HCT116 (cell line): ENCODE results near the gene OCA2. TPM values are rescaled to one million over a fixed set of nuclear protein-coding genes. Genes with fewer than 3 reads are reported as not detected.

Experiments used
- ATAC-seq: fragments of 200-7000 bp; cut with Tn5 transposase; 2 replicates; pipeline ENCODE4 v1.9.1; 2020; ENCODE audit warnings: mild to moderate bottlenecking, moderate library complexity
- BruUV-seq: library from RNA; stranded (reverse); fragments of 400-500 nt; replicated peaks from 2 replicates; lab custom pipeline; 2021; lab: Mats Ljungman, UMichigan
- CTCF ChIA-PET: fragments of 300-600 bp; sonication (Branson Sonifier 250); formaldehyde crosslinking; loops from one replicate; lab custom pipeline; 2021; ENCODE audit warnings: antibody characterized with exemption; lab: Charles Lee
- POLR2A ChIA-PET: fragments of 300-600, 350-600 bp; sonication (Branson Sonifier 250); formaldehyde crosslinking; loops from one replicate; lab custom pipeline; 2021; ENCODE audit warnings: antibody characterized with exemption; lab: Charles Lee
- RAD21 ChIA-PET, 2 experiments: fragments of 300-600 bp; sonication (Branson Sonifier 250); formaldehyde crosslinking; loops; one replicate each; lab custom pipeline; 2023; ENCODE audit warnings: low total read pairs in 2 of 2; ENCODE audit not compliant: uncharacterized antibody in 2 of 2, unreplicated experiment in 2 of 2, low non-redundant PET in 1 of 2; lab: Charles Lee
- DNase-seq: peaks from one replicate; pipeline ENCODE4 v3.0.0-alpha.2; 2010; ENCODE audit warnings: low read depth, low spot score
- H2AFZ ChIP-seq: fragments of 200-600 bp; shearing (Covaris generic), sonication (generic); 2 replicates; pipeline ENCODE4 v1.6.1; 2017; ENCODE audit warnings: low read depth, mixed run types, mixed read lengths, antibody characterized with exemption, low read length; ENCODE audit not compliant: poor library complexity, severe bottlenecking
- H3K27ac ChIP-seq: 2 replicates; pipeline ENCODE4 v1.5.1; 2012; ENCODE audit warnings: low read depth, low read length
- H3K27me3 ChIP-seq: fragments of 200-600 bp; sonication (generic); 2 replicates; pipeline ENCODE4 v1.6.1; 2016; ENCODE audit warnings: mixed run types, low read length, mixed read lengths; ENCODE audit not compliant: insufficient read depth
- H3K36me3 ChIP-seq, 2 experiments: fragments of 200-500 bp in 1 of 2; fragments of 200-600 bp in 1 of 2; sonication (Bioruptor generic) in 1 of 2; sonication (generic) in 1 of 2; 2 replicates each; pipeline versions ENCODE4 v1.5.1 to v1.6.1; 2014 to 2016; ENCODE audit warnings: low read length in 2 of 2, inconsistent platforms in 1 of 2, mixed read lengths in 1 of 2, mixed run types in 1 of 2; ENCODE audit not compliant: insufficient read depth in 2 of 2, control insufficient read depth in 1 of 2
- H3K4me1 ChIP-seq, 2 experiments: fragments of 200-600 bp in 1 of 2; sonication (generic) in 1 of 2; 2 replicates each; pipeline versions ENCODE4 v1.5.1 to v1.6.1; 2012 to 2017; ENCODE audit warnings: low read length in 2 of 2, inconsistent platforms in 1 of 2, mild to moderate bottlenecking in 1 of 2, mixed read lengths in 1 of 2, mixed run types in 1 of 2, moderate library complexity in 1 of 2; ENCODE audit not compliant: insufficient read depth in 2 of 2, control insufficient read depth in 1 of 2
- H3K4me2 ChIP-seq: fragments of 200-600 bp; sonication (generic); 2 replicates; pipeline ENCODE4 v1.6.1; 2017; ENCODE audit warnings: mixed run types, low read length, mixed read lengths
- H3K4me3 ChIP-seq, 2 experiments: fragments of 200-600 bp in 1 of 2; sonication (generic) in 1 of 2; replicated peaks in 1 of 2; 2 replicates each; pipeline ENCODE4 v1.5.1; 2011 to 2016; ENCODE audit warnings: low read length in 2 of 2, control low read depth in 1 of 2, low read depth in 1 of 2, mild to moderate bottlenecking in 1 of 2, mixed read lengths in 1 of 2, mixed run types in 1 of 2
- H3K79me2 ChIP-seq: fragments of 200-600 bp; sonication (generic); 2 replicates; pipeline ENCODE4 v1.6.1; 2017; ENCODE audit warnings: mild to moderate bottlenecking, mixed run types, low read length, moderate library complexity, mixed read lengths; ENCODE audit not compliant: insufficient read depth
- H3K9ac ChIP-seq: fragments of 200-600 bp; sonication (generic); 2 replicates; pipeline ENCODE4 v1.6.1; 2016; ENCODE audit warnings: low read length, mixed read lengths
- H3K9me2 ChIP-seq: fragments of 200-600 bp; sonication (generic), shearing (Covaris generic); 2 replicates; pipeline ENCODE4 v1.6.1; 2017; ENCODE audit warnings: mixed run types, mild to moderate bottlenecking, moderate library complexity; ENCODE audit not compliant: insufficient read depth
- H3K9me3 ChIP-seq, 2 experiments: fragments of 200-500 bp in 1 of 2; fragments of 200-600 bp in 1 of 2; sonication (Bioruptor generic) in 1 of 2; sonication (generic) in 1 of 2; 2 replicates each; pipeline ENCODE4 v1.6.1; 2014 to 2017; ENCODE audit warnings: low read length in 2 of 2, mixed read lengths in 2 of 2, inconsistent platforms in 1 of 2, low read depth in 1 of 2, mild to moderate bottlenecking in 1 of 2, mixed run types in 1 of 2, moderate library complexity in 1 of 2; ENCODE audit not compliant: control insufficient read depth in 1 of 2, insufficient read depth in 1 of 2
- H4K20me1 ChIP-seq: fragments of 200-600 bp; sonication (generic), shearing (Covaris generic); 2 replicates; pipeline ENCODE4 v1.6.1; 2017; ENCODE audit warnings: mixed run types, mild to moderate bottlenecking, moderate library complexity; ENCODE audit not compliant: insufficient read depth
- CBX3 ChIP-seq: IDR thresholded peaks from 2 replicates; pipeline ENCODE4 v1.6.1; 2012; ENCODE audit warnings: low read depth
- EGR1 ChIP-seq: IDR thresholded peaks from 2 replicates; pipeline ENCODE4 v1.6.1; 2012; ENCODE audit warnings: low read depth
- ELF1 ChIP-seq: IDR thresholded peaks from 2 replicates; pipeline ENCODE4 v1.6.1; 2012; ENCODE audit warnings: low read depth, borderline replicate concordance
- EZH2 ChIP-seq: fragments of 200-600 bp; sonication (generic); IDR thresholded peaks from 2 replicates; pipeline ENCODE4 v1.6.1; 2017; ENCODE audit warnings: antibody characterized with exemption, mixed run types
- EZH2phosphoT487 ChIP-seq: fragments of 200-600 bp; IDR thresholded peaks from 2 replicates; pipeline ENCODE4 v1.6.1; 2018; ENCODE audit warnings: antibody characterized with exemption, borderline replicate concordance
- JUND ChIP-seq: IDR thresholded peaks from 2 replicates; pipeline ENCODE4 v1.6.1; 2012
- POLR2A ChIP-seq: IDR thresholded peaks from 2 replicates; pipeline ENCODE4 v1.7.0; 2011; ENCODE audit warnings: borderline replicate concordance; ENCODE audit not compliant: insufficient read depth, insufficient read length; ENCODE audit errors: extremely low read depth
- POLR2AphosphoS5 ChIP-seq: IDR thresholded peaks from 2 replicates; pipeline ENCODE4 v1.6.1; 2011; ENCODE audit warnings: mild to moderate bottlenecking, low read depth, low read length, moderate library complexity
- SRF ChIP-seq: IDR thresholded peaks from 2 replicates; pipeline ENCODE4 v1.6.1; 2012; ENCODE audit warnings: low read depth
- TCF7L2 ChIP-seq: IDR thresholded peaks from 2 replicates; pipeline ENCODE4 v1.7.0; 2011; ENCODE audit warnings: borderline replicate concordance, inconsistent platforms; ENCODE audit not compliant: insufficient read depth, insufficient read length; ENCODE audit errors: extremely low read depth
- YY1 ChIP-seq: IDR thresholded peaks from 2 replicates; pipeline ENCODE4 v1.6.1; 2011; ENCODE audit warnings: low read length, low read depth, moderate library complexity, mild to moderate bottlenecking; ENCODE audit not compliant: insufficient replicate concordance; ENCODE audit errors: extremely low read depth
- ZFX ChIP-seq: fragments of 450-650 bp; IDR thresholded peaks from 2 replicates; pipeline ENCODE4 v1.6.1; 2017
- ZNF274 ChIP-seq: fragments of 200-500 bp; sonication (Bioruptor generic); IDR thresholded peaks from 2 replicates; pipeline ENCODE4 v1.6.1; 2014; ENCODE audit warnings: mild to moderate bottlenecking, low read depth, low read length, inconsistent platforms
- intact Hi-C: fragments of 100-400 bp; cut with micrococcal nuclease; formaldehyde crosslinking; loops from 2 replicates; pipeline ENCODE4 v1.10.0; 2022
- total RNA-seq: library from RNA; stranded (reverse); gene quantifications from one replicate; pipeline ENCODE4 v1.2.1, GENCODE V29; 2021; ENCODE audit not compliant: unreplicated experiment
- TF ChIP-seq, protein P1 (sequence below): IDR thresholded peaks from 2 replicates; pipeline ENCODE4 v1.6.1; 2012; ENCODE audit warnings: low read depth
- TF ChIP-seq, protein P2 (sequence below): IDR thresholded peaks from 2 replicates; pipeline ENCODE4 v1.6.1; 2011; ENCODE audit warnings: mild to moderate bottlenecking, low read length, moderate library complexity; ENCODE audit not compliant: insufficient replicate concordance; ENCODE audit errors: extremely low read depth
- TF ChIP-seq, protein P3 (sequence below), 3 experiments: fragments of 200-600 bp in 1 of 3; sonication (generic) in 1 of 3; IDR thresholded peaks in 2 of 3; conservative IDR thresholded peaks in 1 of 3; 2 replicates each; pipeline ENCODE4 v1.5.1; 2012 to 2017; ENCODE audit warnings: low read depth in 2 of 3, low read length in 2 of 3, antibody characterized with exemption in 1 of 3, borderline replicate concordance in 1 of 3, control low read depth in 1 of 3, mild to moderate bottlenecking in 1 of 3, mixed read lengths in 1 of 3, mixed run types in 1 of 3, moderate library complexity in 1 of 3; ENCODE audit not compliant: insufficient read depth in 1 of 3

The OCA2 gene
- total RNA-seq, 1 experiment from 2014 or later: not detected

DNA sequence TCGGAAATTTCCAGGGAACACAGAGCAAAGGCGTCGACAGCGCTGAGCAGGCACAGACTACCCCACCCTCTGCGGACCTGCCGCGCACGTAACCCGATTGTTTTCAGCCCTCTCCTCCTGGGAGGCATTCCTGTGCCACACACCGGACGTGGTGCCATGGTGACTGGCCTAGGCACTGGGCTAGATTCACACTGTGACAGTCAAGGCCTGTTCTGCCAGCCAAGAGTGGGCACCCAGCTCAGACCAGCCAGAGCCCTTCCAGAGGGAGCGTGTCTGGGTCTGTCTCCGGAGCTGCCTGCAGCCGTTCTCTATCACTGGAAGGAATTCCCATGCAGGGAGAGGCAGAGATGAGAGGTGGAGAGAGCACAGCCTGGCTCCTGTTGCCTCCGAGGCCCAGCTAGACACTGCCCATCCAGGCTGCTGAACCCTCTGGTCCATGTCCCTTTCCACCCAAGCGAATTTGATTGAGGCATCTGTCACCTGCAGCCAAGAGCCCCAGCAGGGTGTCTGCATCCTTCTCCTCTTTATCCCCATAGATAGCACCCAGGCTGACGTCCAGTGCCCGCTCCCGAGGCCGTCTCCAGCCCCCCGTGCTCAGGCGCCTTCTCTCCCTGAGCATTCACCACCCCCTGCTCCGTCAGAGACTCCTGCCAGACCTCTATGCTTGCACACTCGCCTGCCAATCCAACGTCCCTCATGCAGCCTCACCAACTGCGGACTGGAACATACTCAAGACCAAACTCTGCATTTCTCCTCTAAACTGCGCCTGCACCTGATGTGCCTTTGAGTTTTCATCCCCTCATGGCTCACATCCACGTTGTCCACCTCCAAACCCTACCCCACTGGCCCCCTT lies 267.5 kb downstream of the OCA2 start:
- no peak for ATAC-seq
- H3K4me3 ChIP-seq: no peak overlapping the region
- H3K79me2 ChIP-seq: no peaks in the 10 kb centered on the region
- no peak overlapping the region for H3K27ac ChIP-seq
- ChIA-PET POLR2A (no interaction called here), RAD21 (no interaction called here), CTCF (no interaction called here)
- no peaks in the 10 kb centered on the region for H3K36me3 ChIP-seq
- intact Hi-C loops: no loop called here
- no peak overlapping the region for H3K4me2 ChIP-seq
- peaks cover 0 to 29% of the 10 kb centered on the region in 2 experiments; a peak in 2 of 4 replicates for H3K9me3 ChIP-seq
- H4K20me1 ChIP-seq: no peaks in the 10 kb centered on the region
- TF ChIP-seq JUND (no peak), SRF (no peak), ZNF274 (no peak), CBX3 (no peak), YY1 (no peak), ZFX (no peak), EZH2phosphoT487 (no peak), TCF7L2 (no peak), POLR2AphosphoS5 (no peak), EZH2 (no peak), POLR2A (no peak), ELF1 (no peak), EGR1 (no peak)
- TF ChIP-seq, protein P1, sequence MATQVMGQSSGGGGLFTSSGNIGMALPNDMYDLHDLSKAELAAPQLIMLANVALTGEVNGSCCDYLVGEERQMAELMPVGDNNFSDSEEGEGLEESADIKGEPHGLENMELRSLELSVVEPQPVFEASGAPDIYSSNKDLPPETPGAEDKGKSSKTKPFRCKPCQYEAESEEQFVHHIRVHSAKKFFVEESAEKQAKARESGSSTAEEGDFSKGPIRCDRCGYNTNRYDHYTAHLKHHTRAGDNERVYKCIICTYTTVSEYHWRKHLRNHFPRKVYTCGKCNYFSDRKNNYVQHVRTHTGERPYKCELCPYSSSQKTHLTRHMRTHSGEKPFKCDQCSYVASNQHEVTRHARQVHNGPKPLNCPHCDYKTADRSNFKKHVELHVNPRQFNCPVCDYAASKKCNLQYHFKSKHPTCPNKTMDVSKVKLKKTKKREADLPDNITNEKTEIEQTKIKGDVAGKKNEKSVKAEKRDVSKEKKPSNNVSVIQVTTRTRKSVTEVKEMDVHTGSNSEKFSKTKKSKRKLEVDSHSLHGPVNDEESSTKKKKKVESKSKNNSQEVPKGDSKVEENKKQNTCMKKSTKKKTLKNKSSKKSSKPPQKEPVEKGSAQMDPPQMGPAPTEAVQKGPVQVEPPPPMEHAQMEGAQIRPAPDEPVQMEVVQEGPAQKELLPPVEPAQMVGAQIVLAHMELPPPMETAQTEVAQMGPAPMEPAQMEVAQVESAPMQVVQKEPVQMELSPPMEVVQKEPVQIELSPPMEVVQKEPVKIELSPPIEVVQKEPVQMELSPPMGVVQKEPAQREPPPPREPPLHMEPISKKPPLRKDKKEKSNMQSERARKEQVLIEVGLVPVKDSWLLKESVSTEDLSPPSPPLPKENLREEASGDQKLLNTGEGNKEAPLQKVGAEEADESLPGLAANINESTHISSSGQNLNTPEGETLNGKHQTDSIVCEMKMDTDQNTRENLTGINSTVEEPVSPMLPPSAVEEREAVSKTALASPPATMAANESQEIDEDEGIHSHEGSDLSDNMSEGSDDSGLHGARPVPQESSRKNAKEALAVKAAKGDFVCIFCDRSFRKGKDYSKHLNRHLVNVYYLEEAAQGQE: no peak
- TF ChIP-seq, protein P2, sequence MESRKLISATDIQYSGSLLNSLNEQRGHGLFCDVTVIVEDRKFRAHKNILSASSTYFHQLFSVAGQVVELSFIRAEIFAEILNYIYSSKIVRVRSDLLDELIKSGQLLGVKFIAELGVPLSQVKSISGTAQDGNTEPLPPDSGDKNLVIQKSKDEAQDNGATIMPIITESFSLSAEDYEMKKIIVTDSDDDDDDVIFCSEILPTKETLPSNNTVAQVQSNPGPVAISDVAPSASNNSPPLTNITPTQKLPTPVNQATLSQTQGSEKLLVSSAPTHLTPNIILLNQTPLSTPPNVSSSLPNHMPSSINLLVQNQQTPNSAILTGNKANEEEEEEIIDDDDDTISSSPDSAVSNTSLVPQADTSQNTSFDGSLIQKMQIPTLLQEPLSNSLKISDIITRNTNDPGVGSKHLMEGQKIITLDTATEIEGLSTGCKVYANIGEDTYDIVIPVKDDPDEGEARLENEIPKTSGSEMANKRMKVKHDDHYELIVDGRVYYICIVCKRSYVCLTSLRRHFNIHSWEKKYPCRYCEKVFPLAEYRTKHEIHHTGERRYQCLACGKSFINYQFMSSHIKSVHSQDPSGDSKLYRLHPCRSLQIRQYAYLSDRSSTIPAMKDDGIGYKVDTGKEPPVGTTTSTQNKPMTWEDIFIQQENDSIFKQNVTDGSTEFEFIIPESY: no peak
- TF ChIP-seq, protein P3, sequence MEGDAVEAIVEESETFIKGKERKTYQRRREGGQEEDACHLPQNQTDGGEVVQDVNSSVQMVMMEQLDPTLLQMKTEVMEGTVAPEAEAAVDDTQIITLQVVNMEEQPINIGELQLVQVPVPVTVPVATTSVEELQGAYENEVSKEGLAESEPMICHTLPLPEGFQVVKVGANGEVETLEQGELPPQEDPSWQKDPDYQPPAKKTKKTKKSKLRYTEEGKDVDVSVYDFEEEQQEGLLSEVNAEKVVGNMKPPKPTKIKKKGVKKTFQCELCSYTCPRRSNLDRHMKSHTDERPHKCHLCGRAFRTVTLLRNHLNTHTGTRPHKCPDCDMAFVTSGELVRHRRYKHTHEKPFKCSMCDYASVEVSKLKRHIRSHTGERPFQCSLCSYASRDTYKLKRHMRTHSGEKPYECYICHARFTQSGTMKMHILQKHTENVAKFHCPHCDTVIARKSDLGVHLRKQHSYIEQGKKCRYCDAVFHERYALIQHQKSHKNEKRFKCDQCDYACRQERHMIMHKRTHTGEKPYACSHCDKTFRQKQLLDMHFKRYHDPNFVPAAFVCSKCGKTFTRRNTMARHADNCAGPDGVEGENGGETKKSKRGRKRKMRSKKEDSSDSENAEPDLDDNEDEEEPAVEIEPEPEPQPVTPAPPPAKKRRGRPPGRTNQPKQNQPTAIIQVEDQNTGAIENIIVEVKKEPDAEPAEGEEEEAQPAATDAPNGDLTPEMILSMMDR (IDR thresholded peaks at IDR 0.05 in 2 of 3, conservative IDR thresholded peaks at IDR 0.05 in 1 of 3; ENCODE audit: borderline replicate concordance in 1 of 3, insufficient read depth in 1 of 3, low read depth in 2 of 3, low read length in 2 of 3): no peak
- no peaks in the 10 kb centered on the region for H3K9me2 ChIP-seq
- DNase-seq: no peak
- BruUV-seq: no TSS peak
- H3K4me1 ChIP-seq: no peaks in the 10 kb centered on the region
- H3K9ac ChIP-seq: no peak overlapping the region
- no peak overlapping the region for H2AFZ ChIP-seq
- no peaks in the 10 kb centered on the region for H3K27me3 ChIP-seq
